ENCODE data around the gene RAB4A. TPM values are rescaled to one million over a fixed set of nuclear protein-coding genes. Genes with fewer than 3 reads are reported as not detected.
A peak's percentile ranks its signal among the peaks of the same experiment; 100 is the strongest.

RAB4A gene
- total and polyA plus RNA-seq, 9 of the 15 experiments (the other 6 are each of a cell fraction or from before 2014, with no cell fraction given), result 8.3 to 61.0 (median 26.7) TPM

DNA sequence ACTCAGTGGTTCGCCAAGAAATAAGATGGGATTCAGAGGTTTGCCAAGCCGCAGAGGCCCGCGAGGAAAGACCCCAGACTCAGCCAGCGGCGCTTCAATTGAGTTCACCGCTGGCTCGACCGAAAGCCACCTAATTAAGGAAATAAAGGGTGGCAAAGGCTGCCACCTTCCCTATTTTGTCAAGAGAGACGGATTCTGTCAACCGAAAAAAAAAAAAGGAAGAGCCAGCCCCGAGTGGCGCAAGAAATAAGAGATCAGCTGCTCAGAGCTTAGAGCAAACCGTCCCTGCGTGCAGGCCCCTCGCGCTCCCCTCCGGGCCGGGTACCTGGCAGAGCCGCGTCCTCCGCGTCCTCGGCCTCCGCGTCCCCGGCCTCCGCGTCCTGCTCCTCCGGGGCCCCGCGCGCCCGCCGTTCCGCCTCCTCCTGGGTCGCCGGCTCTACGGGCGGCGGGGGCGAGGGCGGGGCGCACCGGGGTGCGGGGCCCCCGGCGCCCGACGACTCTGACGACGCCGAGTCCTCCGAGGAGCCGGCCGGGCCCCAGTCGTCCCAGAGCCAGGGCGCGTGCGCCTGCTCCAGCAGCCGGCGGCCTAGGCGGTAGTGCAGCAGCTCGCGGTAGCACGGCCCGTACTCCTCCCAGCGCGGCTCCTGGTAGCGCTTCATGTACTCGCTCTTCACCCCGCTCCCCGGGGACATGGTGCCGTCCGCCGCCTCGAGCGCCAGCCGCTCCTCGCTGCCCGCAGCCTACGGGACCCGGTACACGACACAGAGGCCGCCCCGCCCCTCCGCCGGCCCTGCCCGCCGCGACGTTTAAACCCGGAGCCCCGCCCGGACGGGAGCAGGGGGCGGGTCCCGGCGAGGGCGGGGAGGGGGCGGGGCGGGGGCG is 71.1 kb downstream of the RAB4A start (continued):
- TF ChIP-seq ZNF785 (CRISPR knock-in tag; IDR thresholded peaks at IDR 0.05), result no peak
- TF ChIP-seq HNRNPL (IDR thresholded peaks at IDR 0.05; ENCODE audit: low read depth, low read length), result no peak
- TF ChIP-seq SIX5 (IDR thresholded peaks at IDR 0.05; ENCODE audit: borderline replicate concordance in 1 of 2, insufficient read depth in 1 of 2, low read depth in 1 of 2, low read length in 2 of 2), result no peak
- TF ChIP-seq BCOR (IDR thresholded peaks at IDR 0.05), result no peak
- 0 out of 2 replicates have a peak, but pooled peaks have one; percentile 22 for TF ChIP-seq GMEB1 (CRISPR knock-in tag; IDR thresholded peaks at IDR 0.05)
- no peak for TF ChIP-seq SIRT6 (IDR thresholded peaks at IDR 0.05; ENCODE audit: low read depth, low read length)
- no peak for TF ChIP-seq CAMTA2 (CRISPR knock-in tag; conservative IDR thresholded peaks at IDR 0.05)
- TF ChIP-seq OTX1 (CRISPR knock-in tag; IDR thresholded peaks at IDR 0.05), result no peak
- no peak for TF ChIP-seq IFI16 (CRISPR knock-in tag; IDR thresholded peaks at IDR 0.05)
- no peak for TF ChIP-seq MECOM (CRISPR knock-in tag; IDR thresholded peaks at IDR 0.05)
- TF ChIP-seq ZNF764 (CRISPR knock-in tag; IDR thresholded peaks at IDR 0.05; ENCODE audit: low read depth), result no peak
- TF ChIP-seq ZNF77 (CRISPR knock-in tag; IDR thresholded peaks at IDR 0.05), result no peak
- peak; percentile 66 for TF ChIP-seq SP1 (CRISPR knock-in tag; IDR thresholded peaks at IDR 0.05)
- peak; percentile 77 for TF ChIP-seq SUPT5H (IDR thresholded peaks at IDR 0.05)
- no peak for TF ChIP-seq ZNF253 (CRISPR knock-in tag; conservative IDR thresholded peaks at IDR 0.05)
- no peak for TF ChIP-seq RHOXF2B (CRISPR knock-in tag; conservative IDR thresholded peaks at IDR 0.05)
- no peak for TF ChIP-seq ZNF445 (CRISPR knock-in tag; IDR thresholded peaks at IDR 0.05; ENCODE audit: low read depth)
- TF ChIP-seq GTF2E2 (tag; IDR thresholded peaks at IDR 0.05), result no peak; the same call in 1 of the 2 replicates
- no peak for TF ChIP-seq FOXM1 (IDR thresholded peaks at IDR 0.05; ENCODE audit: low read depth)
- no peak for TF ChIP-seq FOXM1 (CRISPR knock-in tag; IDR thresholded peaks at IDR 0.05; ENCODE audit: low read depth)
- no peak for TF ChIP-seq PKNOX1 (IDR thresholded peaks at IDR 0.05)
- no peak for TF ChIP-seq YY1 (IDR thresholded peaks at IDR 0.05; ENCODE audit: borderline replicate concordance in 1 of 3, control insufficient read depth in 1 of 3, extremely low read depth in 1 of 3, insufficient read depth in 3 of 3, insufficient read length in 1 of 3, insufficient replicate concordance in 2 of 3, low read depth in 1 of 3, low read length in 2 of 3)
- TF ChIP-seq HIVEP1 (CRISPR knock-in tag; IDR thresholded peaks at IDR 0.05), result no peak
- TF ChIP-seq ZNF263 (CRISPR knock-in tag; IDR thresholded peaks at IDR 0.05; ENCODE audit: borderline replicate concordance), result 0 out of 2 replicates have a peak, but pooled peaks have one; percentile 18
- no peak for TF ChIP-seq ZNF589 (CRISPR knock-in tag; IDR thresholded peaks at IDR 0.05; ENCODE audit: low read depth)
- no peak for TF ChIP-seq ILK (tag; IDR thresholded peaks at IDR 0.05; ENCODE audit: borderline replicate concordance, low read depth)
- no peak for TF ChIP-seq TCF15 (CRISPR knock-in tag; IDR thresholded peaks at IDR 0.05)
- no peak for TF ChIP-seq MAFG (tag; conservative IDR thresholded peaks at IDR 0.05)
